ENCODE data around the gene ZNF512B. TPM values are rescaled to one million over a fixed set of nuclear protein-coding genes. Genes with fewer than 3 reads are reported as not detected.
"Not testable (repeated sequence)": the region's sequence is repeated elsewhere in the genome, so short reads cannot be mapped to it uniquely, and the experiment has no call there.

The ZNF512B gene
- total RNA-seq, 1 donor from 2014 or later, result 49.4 TPM

DNA sequence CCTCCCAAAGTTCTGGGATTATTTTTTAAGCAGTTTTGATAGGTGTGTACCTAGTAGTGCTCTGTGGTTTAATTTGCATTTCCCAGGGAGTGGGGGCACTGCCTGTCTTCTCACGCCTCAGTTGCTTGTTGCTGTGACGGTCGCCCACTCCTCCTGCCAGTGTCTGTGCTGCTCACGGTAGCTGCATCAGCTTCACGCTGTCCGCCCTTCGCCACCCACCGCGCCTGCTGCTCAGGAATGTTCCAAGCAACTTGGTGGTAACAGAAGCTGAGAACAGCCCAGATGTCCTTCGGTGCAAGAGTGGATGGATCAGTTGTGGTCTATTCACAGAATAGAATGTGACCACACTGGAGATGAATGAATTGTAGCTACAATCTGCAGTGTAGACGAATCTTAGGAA lies 51.9 kb downstream of the ZNF512B start:
- Mint-ChIP-seq H3K36me3 (ENCODE audit: insufficient read depth) (peaks cover 20% of the 10 kb centered on the region), H3K4me1 (ENCODE audit: low read depth) (peaks cover 2% of the 10 kb centered on the region), H3K4me3 (ENCODE audit: low read depth) (no peak overlapping the region), H3K27me3 (no peaks in the 10 kb centered on the region), H3K9me3 (ENCODE audit: low read depth) (peaks cover 7% of the 10 kb centered on the region), H3K27ac (no peak overlapping the region)
- TF ChIP-seq, protein P1, sequence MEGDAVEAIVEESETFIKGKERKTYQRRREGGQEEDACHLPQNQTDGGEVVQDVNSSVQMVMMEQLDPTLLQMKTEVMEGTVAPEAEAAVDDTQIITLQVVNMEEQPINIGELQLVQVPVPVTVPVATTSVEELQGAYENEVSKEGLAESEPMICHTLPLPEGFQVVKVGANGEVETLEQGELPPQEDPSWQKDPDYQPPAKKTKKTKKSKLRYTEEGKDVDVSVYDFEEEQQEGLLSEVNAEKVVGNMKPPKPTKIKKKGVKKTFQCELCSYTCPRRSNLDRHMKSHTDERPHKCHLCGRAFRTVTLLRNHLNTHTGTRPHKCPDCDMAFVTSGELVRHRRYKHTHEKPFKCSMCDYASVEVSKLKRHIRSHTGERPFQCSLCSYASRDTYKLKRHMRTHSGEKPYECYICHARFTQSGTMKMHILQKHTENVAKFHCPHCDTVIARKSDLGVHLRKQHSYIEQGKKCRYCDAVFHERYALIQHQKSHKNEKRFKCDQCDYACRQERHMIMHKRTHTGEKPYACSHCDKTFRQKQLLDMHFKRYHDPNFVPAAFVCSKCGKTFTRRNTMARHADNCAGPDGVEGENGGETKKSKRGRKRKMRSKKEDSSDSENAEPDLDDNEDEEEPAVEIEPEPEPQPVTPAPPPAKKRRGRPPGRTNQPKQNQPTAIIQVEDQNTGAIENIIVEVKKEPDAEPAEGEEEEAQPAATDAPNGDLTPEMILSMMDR (IDR thresholded peaks at IDR 0.05; ENCODE audit: unreplicated experiment), result no peak
- no peak for DNase-seq (ENCODE audit: low spot score, unreplicated experiment)

DNA sequence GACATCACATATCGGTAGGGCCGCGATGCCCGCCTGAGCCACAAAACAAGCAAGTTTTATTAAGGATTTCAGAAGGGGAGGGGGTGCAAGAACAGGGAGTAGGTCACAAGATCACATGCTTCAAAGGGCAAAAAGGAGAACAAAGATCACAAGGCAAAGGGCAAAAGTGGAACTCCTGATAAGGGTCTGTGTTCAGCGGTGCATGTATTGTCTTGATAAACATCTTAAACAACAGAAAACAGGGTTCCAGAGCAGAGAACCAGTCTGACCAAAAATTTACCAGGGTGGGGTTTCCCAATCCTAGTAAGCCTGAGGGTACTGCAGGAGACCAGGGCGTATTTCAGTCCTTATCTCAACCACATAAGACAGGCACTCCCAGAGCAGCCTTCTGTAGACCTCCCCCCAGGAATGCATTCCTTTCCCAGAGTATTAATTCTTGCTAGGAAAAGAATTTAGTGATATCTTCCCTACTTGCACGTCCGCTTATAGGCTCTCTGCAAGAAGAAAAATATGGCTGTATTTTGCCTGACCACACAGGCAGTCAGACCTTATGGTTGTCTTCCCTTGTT lies 53.3 kb downstream of the ZNF512B start:
- not testable (repeated sequence) for DNase-seq (ENCODE audit: low spot score, unreplicated experiment); H3K4me1 Mint-ChIP-seq (ENCODE audit: low read depth); H3K9me3 Mint-ChIP-seq (ENCODE audit: low read depth); H3K27me3 Mint-ChIP-seq; H3K4me3 Mint-ChIP-seq (ENCODE audit: low read depth); H3K27ac Mint-ChIP-seq
- peaks cover 20% of the 10 kb centered on the region for H3K36me3 Mint-ChIP-seq (ENCODE audit: insufficient read depth)

DNA sequence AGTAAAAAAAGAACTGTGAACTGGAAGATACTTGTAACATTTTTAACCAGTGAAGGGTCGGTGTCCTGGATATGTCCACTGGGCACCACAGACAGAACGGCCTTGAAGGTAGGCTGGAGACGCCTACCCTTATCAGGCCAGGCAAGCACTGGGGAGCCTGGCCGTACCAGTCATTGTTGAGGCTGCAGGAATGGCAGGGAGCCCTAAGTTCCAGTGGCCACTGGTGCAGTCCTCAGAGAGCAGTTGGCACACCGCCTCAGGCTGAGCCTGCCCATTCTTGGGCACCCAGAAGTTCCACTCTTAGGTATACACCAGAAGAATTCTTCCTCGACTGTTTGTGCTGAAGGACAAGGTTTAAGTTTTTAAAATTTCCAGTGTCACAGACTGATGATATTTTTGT lies 54.3 kb downstream of the ZNF512B start:
- Mint-ChIP-seq H3K36me3 (ENCODE audit: insufficient read depth) (peaks cover 20% of the 10 kb centered on the region), H3K4me3 (ENCODE audit: low read depth) (no peak overlapping the region), H3K27me3 (no peaks in the 10 kb centered on the region), H3K27ac (no peak overlapping the region), H3K9me3 (ENCODE audit: low read depth) (peaks cover 7% of the 10 kb centered on the region), H3K4me1 (ENCODE audit: low read depth) (peaks cover 7% of the 10 kb centered on the region)
- TF ChIP-seq, protein P1 (IDR thresholded peaks at IDR 0.05; ENCODE audit: unreplicated experiment), result no peak
- DNase-seq (ENCODE audit: low spot score, unreplicated experiment), result no peak

DNA sequence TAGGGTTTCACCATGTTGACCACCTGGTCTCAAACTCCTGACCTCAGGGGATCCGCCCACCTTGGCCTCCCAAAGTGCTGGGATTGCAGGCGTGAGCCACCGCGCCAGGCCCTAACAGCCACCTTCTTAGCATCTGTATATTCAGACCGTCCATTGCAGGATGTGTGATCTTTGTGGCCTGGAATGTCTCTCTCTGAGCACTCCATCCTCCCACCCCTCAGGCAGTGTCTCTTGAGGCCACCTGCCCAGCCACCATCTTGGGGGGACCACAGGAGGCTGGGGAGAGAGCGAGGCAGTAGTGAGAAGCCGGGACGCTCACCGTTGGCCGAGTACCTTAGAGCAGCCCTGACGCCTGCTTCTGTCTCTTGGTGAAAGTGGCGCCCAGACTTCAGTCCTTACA lies 56.0 kb downstream of the ZNF512B start:
- DNase-seq (ENCODE audit: low spot score, unreplicated experiment), result no peak
- H3K27me3 Mint-ChIP-seq, result no peaks in the 10 kb centered on the region
- TF ChIP-seq, protein P1 (IDR thresholded peaks at IDR 0.05; ENCODE audit: unreplicated experiment), result no peak
- H3K4me1 Mint-ChIP-seq (ENCODE audit: low read depth), result peaks cover 10% of the 10 kb centered on the region
- peaks cover 7% of the 10 kb centered on the region for H3K9me3 Mint-ChIP-seq (ENCODE audit: low read depth)
- H3K27ac Mint-ChIP-seq, result no peak overlapping the region
- no peak overlapping the region for H3K4me3 Mint-ChIP-seq (ENCODE audit: low read depth)
- H3K36me3 Mint-ChIP-seq (ENCODE audit: insufficient read depth), result peaks cover 21% of the 10 kb centered on the region

DNA sequence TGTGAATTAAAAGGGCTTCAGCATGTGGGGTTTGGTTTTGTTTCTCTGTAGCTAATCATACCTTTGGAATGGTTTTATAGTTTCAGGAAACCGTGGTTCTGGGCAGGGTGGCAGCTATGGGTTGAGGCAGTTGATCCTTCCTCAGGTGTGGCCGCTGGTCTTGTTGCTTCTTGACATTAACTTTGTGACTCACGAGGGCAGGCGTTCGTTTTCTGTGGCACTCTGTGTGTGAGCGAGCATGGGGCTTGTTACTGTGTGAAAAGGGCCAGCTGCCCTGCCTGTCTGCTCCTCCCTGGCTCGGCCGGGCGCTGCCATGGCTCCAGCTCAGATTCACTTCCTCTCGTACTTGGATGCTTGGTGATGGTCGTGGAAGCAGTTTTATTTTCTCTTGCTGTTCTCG lies 58.6 kb downstream of the ZNF512B start:
- no peak overlapping the region for H3K4me3 Mint-ChIP-seq (ENCODE audit: low read depth)
- H3K27me3 Mint-ChIP-seq, result no peaks in the 10 kb centered on the region
- TF ChIP-seq, protein P1 (IDR thresholded peaks at IDR 0.05; ENCODE audit: unreplicated experiment), result no peak
- no peak for DNase-seq (ENCODE audit: low spot score, unreplicated experiment)
- H3K36me3 Mint-ChIP-seq (ENCODE audit: insufficient read depth), result peaks cover 15% of the 10 kb centered on the region
- H3K4me1 Mint-ChIP-seq (ENCODE audit: low read depth), result peaks cover 15% of the 10 kb centered on the region
- H3K9me3 Mint-ChIP-seq (ENCODE audit: low read depth), result peaks cover 6% of the 10 kb centered on the region
- H3K27ac Mint-ChIP-seq, result peak overlapping the region; percentile 29

DNA sequence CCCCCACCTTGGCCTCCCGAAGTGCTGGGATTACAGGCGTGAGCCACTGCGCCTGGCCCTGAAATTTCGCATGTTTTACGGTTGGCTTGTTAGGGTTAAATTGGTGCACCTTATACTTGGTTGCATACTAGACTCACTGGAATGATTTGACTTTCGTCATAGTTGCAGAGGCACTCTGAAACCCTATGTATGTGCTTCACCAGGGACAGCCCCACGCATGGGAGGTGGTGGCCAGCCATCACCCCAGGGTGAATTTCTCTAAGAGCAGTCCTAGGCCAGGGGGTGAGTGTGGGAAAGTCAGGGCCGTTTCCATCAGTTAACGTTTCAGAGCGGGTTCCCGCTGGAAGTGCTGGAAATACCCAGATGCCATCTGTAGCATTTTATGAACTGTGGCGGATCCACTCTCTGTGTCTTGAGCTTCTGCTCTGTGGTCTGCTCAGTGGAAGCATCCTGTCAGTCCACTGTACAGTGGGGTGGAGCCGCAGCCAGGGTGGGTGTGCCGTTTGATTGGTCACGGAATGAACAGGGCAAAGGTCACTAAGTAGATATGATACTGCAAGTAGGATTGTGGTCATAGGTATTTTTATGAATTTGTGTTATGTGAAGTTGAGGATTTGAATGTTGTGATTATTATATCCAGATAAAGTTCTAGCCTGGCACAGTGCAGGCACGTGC lies 61.6 kb downstream of the ZNF512B start:
- Mint-ChIP-seq H3K9me3 (ENCODE audit: low read depth) (no peaks in the 10 kb centered on the region), H3K4me1 (ENCODE audit: low read depth) (peaks cover 15% of the 10 kb centered on the region), H3K4me3 (ENCODE audit: low read depth) (no peak overlapping the region), H3K27ac (peak overlapping the region; percentile 1), H3K36me3 (ENCODE audit: insufficient read depth) (peaks cover 4% of the 10 kb centered on the region), H3K27me3 (no peaks in the 10 kb centered on the region)
- no peak for DNase-seq (ENCODE audit: low spot score, unreplicated experiment)
- TF ChIP-seq, protein P1 (IDR thresholded peaks at IDR 0.05; ENCODE audit: unreplicated experiment), result no peak

All from progenitor cell of endocrine pancreas (in vitro differentiated cells).